HG02885 (cell line): ENCODE results near the gene PCDH9.

ENCODE experiments used
- ATAC-seq: cut with Tn5 transposase; IDR thresholded peaks from one replicate; pipeline ENCODE4 v1.9.1; 2021; ENCODE audit warnings: mild to moderate bottlenecking; ENCODE audit not compliant: unreplicated experiment, poor library complexity

Gene PCDH9

GRCh38 chr13:67052550-67053490, 177.3 kb downstream of the PCDH9 start:
- no peak for ATAC-seq

DNA sequence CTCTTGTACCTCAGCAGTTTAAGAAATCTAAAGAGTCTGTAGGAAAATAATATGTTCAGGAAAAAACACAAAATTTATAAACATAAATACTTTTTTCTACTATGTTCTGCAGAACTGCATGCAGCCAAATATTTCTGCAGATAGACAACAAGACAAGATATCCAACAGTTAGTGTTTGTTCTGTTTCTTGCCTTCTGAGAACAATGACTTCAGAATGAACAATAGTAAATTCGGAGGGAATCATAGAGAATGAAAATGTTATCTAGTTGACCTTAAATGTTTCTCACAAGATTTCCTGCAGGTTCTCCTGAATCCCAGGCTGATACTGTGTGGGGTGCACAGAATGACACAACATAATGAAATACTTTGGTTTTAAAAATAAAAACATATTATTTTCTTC, 180.4 kb downstream of the PCDH9 start:
- ATAC-seq, result no peak

DNA sequence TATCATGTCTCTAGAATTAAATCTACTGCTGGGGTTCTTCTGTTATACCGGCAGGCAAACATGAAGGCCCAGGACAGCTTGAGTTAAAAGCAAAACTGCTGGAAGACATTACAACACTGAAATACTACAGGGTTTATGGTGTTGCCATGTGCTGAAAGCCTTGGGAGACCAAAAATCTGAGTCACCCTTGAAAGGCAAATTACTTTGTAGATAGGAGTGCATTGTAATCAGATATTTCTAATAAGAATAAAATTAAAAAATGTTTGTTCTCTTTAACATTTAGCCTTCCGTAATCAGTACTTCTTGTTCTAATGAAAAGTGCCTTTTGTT, 181.3 kb downstream of the PCDH9 start:
- ATAC-seq, result no peak

- ATAC-seq, result peak; percentile 64
These were observed 181.9 kb downstream of the PCDH9 start for GRCh38 chr13:67048084-67048820.

DNA sequence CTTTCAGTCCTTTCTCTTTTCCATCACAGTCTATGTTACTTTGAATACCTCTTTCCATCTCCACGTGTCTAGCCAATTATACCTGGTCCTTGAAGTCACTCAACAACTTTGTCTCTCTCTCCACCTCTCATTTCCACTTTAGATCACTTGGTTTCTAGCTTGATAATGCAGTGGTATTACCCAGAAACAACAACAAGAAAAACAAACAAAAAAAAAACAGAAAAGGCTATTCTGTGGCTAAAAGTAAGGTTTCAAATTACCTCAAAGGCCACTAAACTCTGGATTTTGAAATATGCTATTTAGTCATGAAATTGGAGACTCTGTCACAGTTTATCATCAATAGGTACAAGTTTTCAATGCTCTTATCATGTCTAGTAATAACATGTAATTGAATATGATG, 184.8 kb downstream of the PCDH9 start:
- ATAC-seq, result no peak

- no peak for ATAC-seq
These were observed 186.2 kb downstream of the PCDH9 start for GRCh38 chr13:67043901-67044300.

DNA sequence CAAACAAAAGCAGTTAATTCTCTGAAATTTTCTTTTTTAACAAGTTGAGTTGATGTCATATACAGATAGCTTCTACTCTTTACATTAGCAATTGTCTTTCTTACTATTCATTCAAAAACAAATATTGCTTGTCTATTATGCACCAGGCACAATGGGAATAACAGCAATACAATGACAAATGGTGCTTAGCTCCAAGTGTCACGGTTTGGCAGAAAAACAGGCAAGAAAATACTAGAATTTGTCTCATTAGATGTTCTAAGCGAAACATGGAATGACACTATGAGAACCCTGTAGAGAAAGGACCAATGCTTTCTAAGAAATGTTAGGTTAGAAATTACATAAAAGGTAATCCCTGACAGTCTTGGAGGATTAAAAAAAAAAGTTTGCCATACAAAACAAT, 187.6 kb downstream of the PCDH9 start:
- ATAC-seq, result no peak

GRCh38 chr13:67036699-67037457, 193.3 kb downstream of the PCDH9 start:
- ATAC-seq, result no peak

DNA sequence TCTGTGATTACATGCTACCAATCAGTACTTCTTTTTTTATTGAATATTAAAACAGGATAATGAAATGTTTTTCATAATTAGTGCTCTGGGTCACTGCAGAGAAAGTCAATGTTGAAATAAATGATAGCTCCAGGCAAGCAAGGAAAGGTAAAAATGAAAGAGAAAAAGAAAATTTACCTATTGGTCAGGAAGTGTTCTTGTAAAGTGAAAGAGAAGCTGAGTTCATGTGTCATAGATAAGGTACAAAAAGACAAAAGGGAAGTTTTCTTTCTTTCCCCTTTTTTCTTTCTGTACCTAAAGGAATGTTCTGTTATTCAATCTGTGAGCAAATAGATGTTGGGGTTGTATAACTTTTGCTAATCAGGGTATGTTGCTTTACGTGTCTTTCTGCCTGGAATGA, 197.0 kb downstream of the PCDH9 start:
- ATAC-seq, result no peak

GRCh38 chr13:67023130-67023876, 206.8 kb downstream of the PCDH9 start:
- ATAC-seq, result no peak

- no peak for ATAC-seq
These were observed 211.4 kb downstream of the PCDH9 start for GRCh38 chr13:67018775-67019174.

GRCh38 chr13:67017276-67017675, 212.9 kb downstream of the PCDH9 start:
- no peak for ATAC-seq

DNA sequence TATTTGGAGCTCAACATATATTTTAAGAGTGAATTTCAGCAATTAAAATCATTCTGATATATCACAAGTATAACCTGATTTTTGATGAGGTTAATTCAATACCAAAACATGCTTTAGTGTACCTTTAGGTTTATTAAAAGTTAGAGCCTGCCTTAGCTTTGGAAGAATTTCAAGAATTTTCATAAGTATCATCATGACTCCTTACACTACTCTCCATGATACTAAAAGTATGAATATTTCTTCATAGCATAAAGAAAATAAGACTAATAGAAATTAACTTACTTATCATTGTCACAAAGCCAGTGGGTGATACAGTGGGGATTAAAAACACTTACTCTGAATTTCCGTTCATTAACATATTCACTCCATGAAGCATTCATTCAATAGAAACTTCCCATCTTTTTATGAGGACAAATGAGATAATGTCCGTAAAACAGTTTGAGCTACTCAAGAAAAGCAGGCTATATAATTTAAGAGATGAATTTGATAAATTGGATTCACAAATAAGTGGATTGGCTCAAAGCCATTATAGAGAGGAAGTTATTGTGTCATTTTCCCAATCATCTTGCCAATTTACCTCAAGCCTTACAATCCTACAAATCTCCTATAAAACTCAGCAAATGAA, 214.0 kb downstream of the PCDH9 start:
- ATAC-seq, result no peak

- ATAC-seq, result no peak
These were observed 215.7 kb downstream of the PCDH9 start for GRCh38 chr13:67014399-67014798.

DNA sequence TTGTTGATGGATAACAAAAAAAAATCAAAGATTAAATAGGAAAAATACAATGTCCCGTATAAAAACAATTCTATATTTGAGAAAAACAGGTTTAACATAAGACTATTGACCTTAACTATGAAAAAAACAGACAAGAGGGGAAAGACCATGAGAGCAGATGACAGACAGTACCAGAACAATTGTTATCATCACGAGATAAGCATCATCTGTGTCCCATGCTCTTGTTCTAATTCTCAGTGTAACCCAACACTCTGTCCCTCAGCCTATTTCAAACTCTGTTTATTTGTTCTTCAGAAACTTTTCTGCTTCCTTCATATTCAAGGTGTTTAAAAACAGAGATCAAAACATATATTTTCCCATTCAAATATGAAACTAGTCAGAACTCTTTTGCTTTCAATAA, 216.4 kb downstream of the PCDH9 start:
- no peak for ATAC-seq

- ATAC-seq, result no peak
These were observed 222.0 kb downstream of the PCDH9 start for GRCh38 chr13:67008075-67008668.

DNA sequence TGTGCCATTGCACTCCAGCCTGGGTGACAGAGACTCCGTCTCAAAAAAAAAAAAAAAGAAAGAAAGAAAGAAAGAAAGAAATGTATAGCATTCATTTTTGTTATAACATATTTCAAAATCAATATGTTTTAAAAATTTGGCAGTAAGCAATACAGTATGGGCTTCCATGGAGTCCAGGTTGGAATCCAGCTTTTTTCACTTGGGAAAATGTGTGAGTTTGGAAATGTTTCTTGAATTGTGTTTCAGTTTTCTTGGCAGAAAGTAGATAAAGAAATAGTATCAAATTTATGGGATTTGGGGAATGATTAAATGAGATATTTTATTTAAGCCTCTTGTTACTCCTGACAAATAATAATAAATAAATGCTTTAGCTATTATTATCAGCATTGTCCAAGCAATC, 225.6 kb downstream of the PCDH9 start:
- ATAC-seq, result no peak

DNA sequence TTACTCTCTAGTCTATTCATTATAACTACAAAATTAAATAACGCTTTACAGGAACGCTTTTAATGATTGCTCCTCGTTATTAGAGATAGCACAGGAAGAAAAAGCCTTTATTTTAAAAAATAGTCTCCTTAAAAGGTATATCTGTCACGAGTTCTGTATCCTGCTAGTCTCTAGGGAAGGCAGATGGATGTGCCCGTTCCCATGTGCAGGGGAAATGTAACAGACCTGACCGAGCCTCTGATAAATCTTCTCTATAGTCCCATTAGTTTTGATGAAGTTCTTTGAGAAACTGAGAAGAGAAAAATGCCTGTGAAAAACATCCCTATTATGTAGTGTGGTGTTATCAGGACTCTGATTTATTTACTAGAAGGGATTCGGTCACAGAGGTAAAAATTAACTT, 226.4 kb downstream of the PCDH9 start:
- ATAC-seq, result no peak

DNA sequence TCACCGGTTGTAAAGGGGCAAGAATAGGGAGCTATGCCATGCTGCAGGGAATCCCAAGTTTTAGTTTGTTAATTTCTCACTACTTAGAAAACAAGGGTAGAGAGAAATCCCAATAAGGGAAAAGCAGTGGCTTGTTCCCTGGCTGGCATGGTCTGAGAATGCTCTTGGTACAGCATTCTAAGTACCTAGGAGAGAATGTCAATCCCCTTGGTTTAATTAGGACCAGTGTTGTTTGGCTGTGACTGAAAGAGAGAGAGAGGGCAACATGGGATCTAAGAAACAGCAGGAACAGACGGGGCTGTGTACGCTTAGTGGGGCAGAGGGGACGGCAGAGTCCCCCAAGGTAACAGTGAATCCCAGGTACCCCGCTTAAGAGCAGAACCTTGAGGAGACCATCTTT, 228.8 kb downstream of the PCDH9 start:
- no peak for ATAC-seq
